AG09309 (cell line): ENCODE measurements around the gene CCDC78.

Experiments
- DNase-seq: peaks from one replicate; pipeline ENCODE4 v3.0.0-alpha.2; 2010; ENCODE audit warnings: low read depth
- H3K4me3 ChIP-seq: 2 replicates; pipeline ENCODE4 v1.5.1; 2011; ENCODE audit warnings: mild to moderate bottlenecking, low read depth, low read length, moderate library complexity; ENCODE audit not compliant: control insufficient read depth
- TF ChIP-seq, protein P1 (sequence below): IDR thresholded peaks from 2 replicates; pipeline ENCODE4 v1.5.1; 2011; ENCODE audit warnings: mild to moderate bottlenecking, low read depth, low read length, inconsistent platforms; ENCODE audit not compliant: insufficient read depth, control insufficient read depth; ENCODE audit errors: missing control alignments

The CCDC78 gene

DNA sequence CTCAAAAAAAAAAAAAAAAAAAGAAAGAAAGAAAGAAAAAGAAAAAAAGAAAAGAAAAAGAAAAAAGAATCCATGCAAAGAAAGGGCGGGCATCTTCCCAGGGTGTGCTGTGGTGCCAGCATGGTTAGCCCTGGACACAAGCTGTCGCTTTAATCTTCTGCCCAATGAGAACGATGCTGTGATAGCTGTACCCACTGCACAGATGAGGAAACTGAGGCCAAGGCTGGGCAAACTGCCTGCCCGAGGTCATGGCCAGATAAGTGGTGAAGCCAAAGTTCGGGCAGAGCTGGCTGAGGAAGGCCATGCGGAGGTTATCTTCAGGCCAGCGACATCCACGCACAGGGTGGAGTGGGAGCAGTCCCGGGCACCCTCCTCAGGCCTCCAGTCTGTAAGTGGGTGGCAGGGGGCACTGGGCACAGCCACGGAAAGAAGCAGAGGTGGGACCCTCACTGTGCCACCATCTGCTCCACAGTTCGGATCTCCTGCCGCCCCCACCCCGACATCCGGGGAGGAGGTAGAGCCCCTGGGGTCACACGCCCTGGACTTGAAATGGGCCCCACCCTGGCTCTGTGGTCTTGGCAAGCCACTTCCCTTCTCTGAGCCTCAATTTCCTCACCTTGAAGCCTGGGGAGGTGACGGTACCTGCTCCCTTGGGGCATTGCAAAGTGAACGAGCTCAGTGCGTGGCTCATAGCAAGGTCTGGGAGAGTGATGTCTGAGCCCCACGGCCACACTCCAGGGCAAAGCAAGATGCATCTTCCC, 27.2 kb downstream of the CCDC78 start:
- DNase-seq, result no peak
- no peak overlapping the region for H3K4me3 ChIP-seq
- TF ChIP-seq, protein P1, sequence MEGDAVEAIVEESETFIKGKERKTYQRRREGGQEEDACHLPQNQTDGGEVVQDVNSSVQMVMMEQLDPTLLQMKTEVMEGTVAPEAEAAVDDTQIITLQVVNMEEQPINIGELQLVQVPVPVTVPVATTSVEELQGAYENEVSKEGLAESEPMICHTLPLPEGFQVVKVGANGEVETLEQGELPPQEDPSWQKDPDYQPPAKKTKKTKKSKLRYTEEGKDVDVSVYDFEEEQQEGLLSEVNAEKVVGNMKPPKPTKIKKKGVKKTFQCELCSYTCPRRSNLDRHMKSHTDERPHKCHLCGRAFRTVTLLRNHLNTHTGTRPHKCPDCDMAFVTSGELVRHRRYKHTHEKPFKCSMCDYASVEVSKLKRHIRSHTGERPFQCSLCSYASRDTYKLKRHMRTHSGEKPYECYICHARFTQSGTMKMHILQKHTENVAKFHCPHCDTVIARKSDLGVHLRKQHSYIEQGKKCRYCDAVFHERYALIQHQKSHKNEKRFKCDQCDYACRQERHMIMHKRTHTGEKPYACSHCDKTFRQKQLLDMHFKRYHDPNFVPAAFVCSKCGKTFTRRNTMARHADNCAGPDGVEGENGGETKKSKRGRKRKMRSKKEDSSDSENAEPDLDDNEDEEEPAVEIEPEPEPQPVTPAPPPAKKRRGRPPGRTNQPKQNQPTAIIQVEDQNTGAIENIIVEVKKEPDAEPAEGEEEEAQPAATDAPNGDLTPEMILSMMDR, result no peak

DNA sequence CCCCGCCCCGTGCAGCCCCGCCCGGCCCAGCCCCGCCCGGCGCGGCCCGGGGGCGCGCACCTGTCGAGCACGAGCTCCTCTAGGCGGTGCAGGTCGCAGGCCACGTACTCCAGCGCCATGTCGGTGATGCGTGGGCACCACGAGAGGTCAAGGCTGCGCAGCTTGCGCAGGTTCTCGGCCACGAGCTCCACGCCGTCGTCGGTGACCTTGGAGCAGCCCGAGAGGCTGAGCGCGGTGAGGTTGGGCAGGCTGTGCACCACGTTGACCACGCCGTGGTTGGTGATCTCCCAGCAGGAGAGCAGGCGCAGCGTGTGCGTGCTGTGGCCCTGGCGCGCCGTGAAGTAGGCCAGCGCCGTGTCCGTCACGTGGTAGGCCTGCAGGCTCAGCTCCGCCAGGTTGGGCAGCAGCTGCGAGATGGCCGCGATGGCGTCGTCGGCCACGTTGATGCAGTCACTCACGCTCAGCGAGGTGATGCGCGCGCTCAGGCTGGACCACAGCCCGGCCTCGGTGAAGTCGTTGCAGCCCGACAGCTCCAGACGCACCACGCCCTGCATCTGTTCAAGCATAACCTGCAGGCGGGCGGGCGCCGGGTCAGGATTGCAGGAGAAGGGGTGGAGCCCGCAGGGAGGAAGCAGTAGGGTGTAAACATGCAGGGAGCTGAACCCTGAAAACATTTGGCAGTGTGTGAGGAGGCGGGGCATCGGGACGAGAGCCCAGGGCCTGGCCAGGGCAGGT, 30.7 kb downstream of the CCDC78 start:
- H3K4me3 ChIP-seq, result no peak overlapping the region
- DNase-seq, result no peak
- TF ChIP-seq, protein P1, result no peak

DNA sequence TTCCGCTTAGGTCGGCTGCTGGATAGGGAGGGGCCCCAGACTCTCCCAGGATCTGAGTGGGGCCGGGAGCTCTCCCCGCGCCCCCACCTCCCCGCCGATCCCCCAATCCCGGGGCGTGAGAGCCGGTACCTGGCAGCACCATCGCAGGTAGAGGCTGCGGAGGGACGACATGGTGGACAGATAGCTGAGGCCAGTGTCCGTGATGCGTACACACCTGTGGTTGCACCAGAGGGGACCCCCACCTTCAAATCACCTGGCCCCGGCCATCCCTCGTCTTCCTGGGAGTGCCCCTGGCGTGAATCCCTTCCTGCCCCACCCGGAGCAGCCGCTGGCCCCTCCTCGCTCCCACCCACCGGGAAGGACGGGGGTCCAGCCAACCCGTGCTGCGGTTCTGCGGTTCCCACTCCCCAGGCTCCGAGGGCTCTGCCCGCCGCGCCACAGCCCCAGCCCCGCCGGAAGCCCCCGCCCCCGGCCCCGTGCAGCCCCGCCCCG, 31.3 kb downstream of the CCDC78 start:
- no peak for DNase-seq
- TF ChIP-seq, protein P1, result no peak
- no peak overlapping the region for H3K4me3 ChIP-seq

DNA sequence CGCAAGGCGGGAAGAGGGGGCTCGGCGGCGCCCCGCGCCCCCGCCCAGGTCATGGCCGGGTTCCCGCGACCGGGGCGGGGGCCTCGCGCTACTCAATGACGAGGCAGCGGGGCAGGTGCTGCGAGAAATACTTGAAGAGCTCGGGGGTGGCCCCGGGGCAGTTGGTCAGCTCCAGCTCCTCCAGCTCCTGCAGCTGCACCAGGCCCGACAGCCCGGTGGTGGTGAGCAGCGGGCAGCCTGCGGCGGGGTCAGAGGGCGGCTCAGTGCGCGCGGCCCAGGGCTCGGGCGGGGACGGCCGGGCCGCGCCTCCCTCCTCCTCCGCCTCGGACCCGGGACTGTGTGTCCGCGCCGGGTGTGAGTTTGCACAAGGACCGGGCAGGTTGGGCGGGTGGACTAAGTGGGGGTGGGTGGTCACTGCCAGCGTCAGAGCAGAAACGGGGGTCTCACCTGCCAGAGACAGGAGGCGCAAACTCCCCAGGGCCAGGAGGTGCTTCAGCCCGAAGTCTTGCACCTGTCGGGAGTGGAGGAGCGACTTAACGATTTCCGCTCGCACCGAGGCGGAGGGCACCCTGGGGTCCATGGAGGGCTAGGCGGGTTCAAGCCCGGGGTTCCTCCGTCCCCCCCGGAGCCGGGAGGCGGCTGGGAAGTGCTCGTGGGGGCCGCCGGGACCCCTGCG, 31.9 kb downstream of the CCDC78 start:
- TF ChIP-seq, protein P1, result no peak
- H3K4me3 ChIP-seq, result no peak overlapping the region
- DNase-seq, result no peak

DNA sequence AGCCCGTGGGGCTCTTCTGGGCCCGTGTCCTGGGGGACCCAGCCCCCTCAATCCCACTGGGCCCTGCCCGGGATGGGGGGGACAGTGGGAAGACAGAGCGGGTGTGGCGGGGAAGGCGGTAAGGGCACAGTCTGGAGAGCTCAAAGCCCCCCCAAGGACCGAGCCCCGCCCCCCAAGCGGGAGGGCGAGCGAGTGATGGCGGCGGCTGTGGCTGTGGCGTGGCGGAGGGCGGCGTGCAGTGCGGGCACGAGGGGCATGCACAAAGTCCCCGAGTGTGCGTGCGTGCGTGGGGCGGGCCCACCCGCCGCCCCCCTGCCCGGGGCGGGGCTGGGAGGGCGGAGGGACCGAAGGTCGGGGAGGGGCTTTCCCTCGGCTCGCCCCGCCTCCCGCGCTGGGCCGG, 32.5 kb downstream of the CCDC78 start:
- TF ChIP-seq, protein P1, result no peak
- no peak for DNase-seq
- H3K4me3 ChIP-seq, result no peak overlapping the region

DNA sequence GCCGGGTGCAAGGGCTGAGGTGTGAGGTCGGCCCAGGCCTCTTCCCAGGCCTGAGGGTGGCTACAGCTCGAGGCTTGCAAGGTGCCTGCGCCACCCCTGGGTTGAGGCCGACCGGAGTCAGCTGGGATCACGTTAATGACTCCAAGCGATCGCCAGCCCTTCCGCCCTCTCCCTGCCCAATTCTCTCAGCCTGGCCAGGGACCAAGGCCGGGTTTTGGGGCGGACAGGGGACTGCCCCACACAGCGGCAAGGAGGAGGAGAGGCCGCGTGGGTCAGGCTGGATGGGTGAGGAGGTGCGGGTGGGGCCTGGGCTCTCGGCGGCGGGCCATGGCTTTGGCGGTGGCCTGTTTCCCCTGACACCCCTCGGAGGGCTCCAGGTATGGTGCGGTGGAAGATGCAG, 32.9 kb downstream of the CCDC78 start:
- DNase-seq, result no peak
- H3K4me3 ChIP-seq, result no peak overlapping the region
- TF ChIP-seq, protein P1, result no peak
